H9 (cell line): ENCODE results near the gene EN1. TPM values are rescaled to one million over a fixed set of nuclear protein-coding genes. Genes with fewer than 3 reads are reported as not detected.

Experiments
- DNase-seq: peaks from one replicate; pipeline ENCODE4 v3.0.0-alpha.2; 2017
- H2AFZ ChIP-seq: one replicate; pipeline ENCODE4 v1.6.1; 2013; ENCODE audit warnings: mild to moderate bottlenecking, low read length, control low read depth, moderate library complexity
- H2AK5ac ChIP-seq: 2 replicates; pipeline ENCODE4 v1.6.1; 2013; ENCODE audit warnings: low read length, control low read depth, mixed read lengths; ENCODE audit not compliant: insufficient read length
- H2BK120ac ChIP-seq: one replicate; pipeline ENCODE4 v1.6.1; 2013; ENCODE audit warnings: low read depth, mild to moderate bottlenecking, low read length, control low read depth, inconsistent platforms; ENCODE audit not compliant: poor library complexity, severe bottlenecking
- H2BK12ac ChIP-seq: 2 replicates; pipeline ENCODE4 v1.6.1; 2013; ENCODE audit warnings: low read length, control low read depth, mixed read lengths, low read depth; ENCODE audit not compliant: insufficient read length
- H2BK15ac ChIP-seq: 2 replicates; pipeline ENCODE4 v1.6.1; 2013; ENCODE audit warnings: low read depth, low read length, control low read depth
- H2BK20ac ChIP-seq: one replicate; pipeline ENCODE4 v1.6.1; 2013; ENCODE audit warnings: low read depth, mild to moderate bottlenecking, low read length, control low read depth, inconsistent platforms; ENCODE audit not compliant: poor library complexity, severe bottlenecking
- H2BK5ac ChIP-seq: 2 replicates; pipeline ENCODE4 v1.6.1; 2013; ENCODE audit warnings: low read length, control low read depth, mixed read lengths; ENCODE audit not compliant: insufficient read length
- H3K14ac ChIP-seq: 2 replicates; pipeline ENCODE4 v1.6.1; 2013; ENCODE audit warnings: low read length, control low read depth; ENCODE audit not compliant: insufficient read depth
- H3K18ac ChIP-seq: 2 replicates; pipeline ENCODE4 v1.6.1; 2013; ENCODE audit warnings: low read depth, mild to moderate bottlenecking, mixed read lengths, low read length, control low read depth; ENCODE audit not compliant: insufficient read length
- H3K23ac ChIP-seq: 2 replicates; pipeline ENCODE4 v1.6.1; 2013; ENCODE audit warnings: low read length, control low read depth, mixed read lengths, low read depth; ENCODE audit not compliant: insufficient read length
- H3K23me2 ChIP-seq: 2 replicates; pipeline ENCODE4 v1.6.1; 2013; ENCODE audit warnings: low read depth, mild to moderate bottlenecking, mixed read lengths, low read length, control low read depth; ENCODE audit not compliant: insufficient read length, poor library complexity, severe bottlenecking
- H3K27ac ChIP-seq: 2 replicates; pipeline ENCODE4 v1.5.1; 2013; ENCODE audit warnings: low read length, control low read depth, mixed read lengths, low read depth; ENCODE audit not compliant: insufficient read length
- H3K27me3 ChIP-seq: 2 replicates; pipeline ENCODE4 v1.6.1; 2013; ENCODE audit warnings: low read length, control low read depth, inconsistent platforms; ENCODE audit not compliant: insufficient read depth
- H3K4ac ChIP-seq: 2 replicates; pipeline ENCODE4 v1.6.1; 2013; ENCODE audit warnings: low read depth, mild to moderate bottlenecking, control low read depth, inconsistent platforms, low read length, moderate library complexity
- H3K4me1 ChIP-seq: 2 replicates; pipeline ENCODE4 v1.6.1; 2013; ENCODE audit warnings: low read length, control low read depth, inconsistent platforms; ENCODE audit not compliant: insufficient read depth
- H3K4me2 ChIP-seq: 2 replicates; pipeline ENCODE4 v1.6.1; 2013; ENCODE audit warnings: low read length, control low read depth, mixed read lengths; ENCODE audit not compliant: insufficient read length, insufficient read depth
- H3K56ac ChIP-seq: 2 replicates; pipeline ENCODE4 v1.6.1; 2013; ENCODE audit warnings: low read depth, mild to moderate bottlenecking, mixed read lengths, low read length, control low read depth; ENCODE audit not compliant: insufficient read length
- H3K79me1 ChIP-seq: 2 replicates; pipeline ENCODE4 v1.6.1; 2013; ENCODE audit warnings: low read depth, mild to moderate bottlenecking, moderate library complexity, low read length, control low read depth, inconsistent platforms; ENCODE audit not compliant: insufficient read depth, poor library complexity, severe bottlenecking
- H3K79me2 ChIP-seq: 2 replicates; pipeline ENCODE4 v1.6.1; 2013; ENCODE audit warnings: low read length, control low read depth, inconsistent platforms; ENCODE audit not compliant: insufficient read depth
- H3K9ac ChIP-seq: 2 replicates; pipeline ENCODE4 v1.6.1; 2013; ENCODE audit warnings: low read length, control low read depth, mixed read lengths; ENCODE audit not compliant: insufficient read length; ENCODE audit errors: extremely low read depth
- H3K9me3 ChIP-seq: one replicate; pipeline ENCODE4 v1.6.1; 2013; ENCODE audit warnings: low read depth, low read length, inconsistent platforms; ENCODE audit not compliant: control insufficient read depth
- H3T11ph ChIP-seq: one replicate; pipeline ENCODE4 v1.6.1; 2013; ENCODE audit warnings: mild to moderate bottlenecking, low read length, control low read depth, inconsistent platforms
- H4K20me1 ChIP-seq: one replicate; pipeline ENCODE4 v1.6.1; 2013; ENCODE audit not compliant: control insufficient read depth, insufficient read length, insufficient read depth
- H4K5ac ChIP-seq: 2 replicates; pipeline ENCODE4 v1.6.1; 2013; ENCODE audit warnings: low read depth, mild to moderate bottlenecking, mixed read lengths, low read length, control low read depth; ENCODE audit not compliant: insufficient read length
- H4K8ac ChIP-seq: replicated peaks from 2 replicates; pipeline ENCODE4 v1.6.1; 2013; ENCODE audit warnings: low read length, control low read depth, mixed read lengths, low read depth; ENCODE audit not compliant: insufficient read length
- H4K91ac ChIP-seq: 2 replicates; pipeline ENCODE4 v1.6.1; 2013; ENCODE audit warnings: low read depth, mild to moderate bottlenecking, moderate library complexity, mixed read lengths, low read length, control low read depth; ENCODE audit not compliant: insufficient read length
- H3K27ac Mint-ChIP-seq, 3 experiments: 2 replicates in 2 of 3; 3 replicates in 1 of 3; pipeline ENCODE4 v1.8.0; 2020 to 2021; ENCODE audit warnings: mixed read lengths in 3 of 3, mild to moderate bottlenecking in 1 of 3, moderate library complexity in 1 of 3
- H3K27me3 Mint-ChIP-seq: 2 replicates; pipeline ENCODE4 v1.8.0; 2021; ENCODE audit warnings: low read depth, mild to moderate bottlenecking, moderate library complexity, mixed read lengths
- H3K36me3 Mint-ChIP-seq, 3 experiments: 2 replicates in 2 of 3; 3 replicates in 1 of 3; pipeline ENCODE4 v1.8.0; 2020 to 2021; ENCODE audit warnings: low read depth in 3 of 3, mixed read lengths in 3 of 3; ENCODE audit not compliant: insufficient read depth in 1 of 3
- H3K4me1 Mint-ChIP-seq, 2 experiments: 2 replicates each; pipeline ENCODE4 v1.8.0; 2020; ENCODE audit warnings: mixed read lengths in 2 of 2
- H3K4me3 Mint-ChIP-seq, 2 experiments: 2 replicates in 1 of 2; 3 replicates in 1 of 2; pipeline ENCODE4 v1.8.0; 2020 to 2021; ENCODE audit warnings: mild to moderate bottlenecking in 2 of 2, mixed read lengths in 2 of 2, moderate library complexity in 1 of 2
- H3K9me3 Mint-ChIP-seq, 2 experiments: 2 replicates in 1 of 2; 3 replicates in 1 of 2; pipeline ENCODE4 v1.8.0; 2020; ENCODE audit warnings: mild to moderate bottlenecking in 2 of 2, mixed read lengths in 2 of 2, moderate library complexity in 1 of 2
- WGBS: extraction: QIAGEN DNeasy Blood & Tissue Kit; methylation state at CpG from one replicate; pipeline ENCODE4 v1.1.7; 2013; ENCODE audit warnings: missing lambda C conversion rate, low lambda C conversion rate, mixed read lengths; ENCODE audit not compliant: insufficient read length; ENCODE audit errors: extremely low coverage; 5-methylcytosine and 5-hydroxymethylcytosine counted together
- total RNA-seq: library from RNA; stranded (reverse); gene quantifications from 2 replicates; pipeline ENCODE4 v1.2.1, GENCODE V29; 2021
- TF ChIP-seq, protein P1 (sequence below): fragments of 200-600 bp; sonication (generic); conservative IDR thresholded peaks from 3 replicates; pipeline ENCODE4 v1.8.0; 2021; ENCODE audit warnings: antibody characterized with exemption, mild to moderate bottlenecking

EN1 gene
- total RNA-seq, 1 experiment from 2014 or later: not detected

DNA sequence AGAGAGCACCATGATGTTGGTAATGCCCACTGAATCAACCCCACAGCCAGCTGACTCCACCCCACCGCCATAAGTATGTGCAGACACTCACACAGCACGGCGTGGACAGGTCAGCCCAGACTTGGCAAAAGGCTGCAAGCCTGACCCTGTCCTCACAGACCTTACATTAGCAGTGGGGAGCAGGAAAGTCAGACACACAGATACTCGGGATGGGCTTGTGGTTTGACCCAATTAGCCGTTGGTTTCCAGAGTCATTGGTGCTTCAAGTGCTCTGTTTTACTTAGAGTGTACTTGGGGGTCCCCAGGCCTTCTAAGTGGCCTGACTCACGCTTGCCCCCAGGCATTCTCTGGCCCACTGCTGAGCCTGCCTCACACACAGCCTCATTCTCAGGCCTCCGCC lies 36.7 kb downstream of the EN1 start:
- TF ChIP-seq, protein P1, sequence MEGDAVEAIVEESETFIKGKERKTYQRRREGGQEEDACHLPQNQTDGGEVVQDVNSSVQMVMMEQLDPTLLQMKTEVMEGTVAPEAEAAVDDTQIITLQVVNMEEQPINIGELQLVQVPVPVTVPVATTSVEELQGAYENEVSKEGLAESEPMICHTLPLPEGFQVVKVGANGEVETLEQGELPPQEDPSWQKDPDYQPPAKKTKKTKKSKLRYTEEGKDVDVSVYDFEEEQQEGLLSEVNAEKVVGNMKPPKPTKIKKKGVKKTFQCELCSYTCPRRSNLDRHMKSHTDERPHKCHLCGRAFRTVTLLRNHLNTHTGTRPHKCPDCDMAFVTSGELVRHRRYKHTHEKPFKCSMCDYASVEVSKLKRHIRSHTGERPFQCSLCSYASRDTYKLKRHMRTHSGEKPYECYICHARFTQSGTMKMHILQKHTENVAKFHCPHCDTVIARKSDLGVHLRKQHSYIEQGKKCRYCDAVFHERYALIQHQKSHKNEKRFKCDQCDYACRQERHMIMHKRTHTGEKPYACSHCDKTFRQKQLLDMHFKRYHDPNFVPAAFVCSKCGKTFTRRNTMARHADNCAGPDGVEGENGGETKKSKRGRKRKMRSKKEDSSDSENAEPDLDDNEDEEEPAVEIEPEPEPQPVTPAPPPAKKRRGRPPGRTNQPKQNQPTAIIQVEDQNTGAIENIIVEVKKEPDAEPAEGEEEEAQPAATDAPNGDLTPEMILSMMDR: no peak
- H3K23me2 ChIP-seq: no peaks in the 10 kb centered on the region
- H2BK12ac ChIP-seq: no peak overlapping the region
- H3K4ac ChIP-seq: no peak overlapping the region
- no peak overlapping the region for H3K56ac ChIP-seq
- no peak overlapping the region for H3K14ac ChIP-seq
- no peaks in the 10 kb centered on the region for H4K20me1 ChIP-seq
- H3T11ph ChIP-seq: no peak overlapping the region
- no peak overlapping the region for H3K27ac Mint-ChIP-seq
- H3K79me1 ChIP-seq: no peaks in the 10 kb centered on the region
- H3K36me3 Mint-ChIP-seq: no peaks in the 10 kb centered on the region
- no peak overlapping the region for H4K5ac ChIP-seq
- no peak overlapping the region for H2BK20ac ChIP-seq
- H2AFZ ChIP-seq: no peak overlapping the region
- H3K79me2 ChIP-seq: no peaks in the 10 kb centered on the region
- H3K27me3 Mint-ChIP-seq: peaks cover 24% of the 10 kb centered on the region
- H3K4me1 ChIP-seq: peaks cover 9% of the 10 kb centered on the region; the same call in 1 of the 2 replicates
- H3K4me1 Mint-ChIP-seq: peaks cover 67 to 71% of the 10 kb centered on the region in 2 experiments
- no peak overlapping the region for H4K8ac ChIP-seq
- H3K9me3 ChIP-seq: no peaks in the 10 kb centered on the region
- no peak overlapping the region for H3K9ac ChIP-seq
- no peak overlapping the region for H2BK5ac ChIP-seq
- no CpG with 5 or more reads among the region's 7 CpGs for WGBS
- H3K9me3 Mint-ChIP-seq: no peaks in the 10 kb centered on the region; a peak in 1 of 5 replicates
- no peak overlapping the region for H2AK5ac ChIP-seq
- H3K4me3 Mint-ChIP-seq: no peak overlapping the region
- no peak overlapping the region for H2BK120ac ChIP-seq
- H4K91ac ChIP-seq: no peak overlapping the region
- no peak overlapping the region for H2BK15ac ChIP-seq
- no peak overlapping the region for H3K27ac ChIP-seq
- no peaks in the 10 kb centered on the region; the same call in 1 of the 2 replicates for H3K27me3 ChIP-seq
- no peak overlapping the region for H3K23ac ChIP-seq
- H3K18ac ChIP-seq: no peak overlapping the region
- H3K4me2 ChIP-seq: no peak overlapping the region
- DNase-seq: no peak
